GM12875 (cell line): ENCODE measurements around the gene TMEM80.
"Not testable (repeated sequence)": the region's sequence is repeated elsewhere in the genome, so short reads cannot be mapped to it uniquely, and the experiment has no call there.

Source experiments
- H3K4me3 ChIP-seq: one replicate; pipeline ENCODE4 v1.5.1; 2011; ENCODE audit warnings: low read depth, low read length, control low read depth
- CTCF ChIP-seq: IDR thresholded peaks from 2 replicates; pipeline ENCODE4 v1.5.1; 2011; ENCODE audit warnings: low read depth, mild to moderate bottlenecking, control low read depth, inconsistent platforms, low read length, moderate library complexity, borderline replicate concordance; ENCODE audit not compliant: insufficient read depth

The TMEM80 gene

GRCh38 chr11:695538-696248 lies at the start of gene TMEM80:
Gene TMEM80 (plus strand): TSS chr11:695816. CDS start chr11:695828, 12 bp downstream.
- peak within 1 kb of the TSS; percentile 87 for H3K4me3 ChIP-seq
- TF ChIP-seq CTCF, result no peak

GRCh38 chr11:646214-646613 lies 49.4 kb upstream of the TMEM80 start:
- no peak overlapping the region for H3K4me3 ChIP-seq
- no peak for TF ChIP-seq CTCF

- not testable (repeated sequence) for H3K4me3 ChIP-seq
Measured at GRCh38 chr11:647672-648158, 47.9 kb upstream of the TMEM80 start.

- TF ChIP-seq CTCF, result no peak
- H3K4me3 ChIP-seq, result no peak overlapping the region
Measured at GRCh38 chr11:650482-650881, 45.1 kb upstream of the TMEM80 start.

- not testable (repeated sequence) for H3K4me3 ChIP-seq
Measured at GRCh38 chr11:653136-653535, 42.5 kb upstream of the TMEM80 start.

GRCh38 chr11:653837-654236 lies 41.8 kb upstream of the TMEM80 start:
- H3K4me3 ChIP-seq, result no peak overlapping the region
- no peak for TF ChIP-seq CTCF

- H3K4me3 ChIP-seq, result not testable (repeated sequence)
Measured at GRCh38 chr11:654444-654843, 41.2 kb upstream of the TMEM80 start.

GRCh38 chr11:655036-655726 lies 40.4 kb upstream of the TMEM80 start:
- TF ChIP-seq CTCF, result no peak
- H3K4me3 ChIP-seq, result no peak overlapping the region
